GM19023 (cell line): ENCODE data around the gene TFPI.
"Not testable (repeated sequence)": the region's sequence is repeated elsewhere in the genome, so short reads cannot be mapped to it uniquely, and the experiment has no call there.

Source experiments
- ATAC-seq: cut with Tn5 transposase; IDR thresholded peaks from one replicate; pipeline ENCODE4 v1.9.1; 2021; ENCODE audit warnings: mild to moderate bottlenecking, moderate library complexity; ENCODE audit not compliant: unreplicated experiment

The TFPI gene

GRCh38 chr2:187554011-187554703 lies at the start of gene TFPI:
TSS of gene TFPI (minus strand) at chr2:187554435. CDS start at chr2:187503768, 50,667 bp downstream.
- ATAC-seq, result no peak

- no peak for ATAC-seq
Measured at GRCh38 chr2:187594801-187595200, 40.6 kb upstream of the TFPI start.

GRCh38 chr2:187593697-187594096 lies 39.5 kb upstream of the TFPI start:
- no peak for ATAC-seq

- no peak for ATAC-seq
Measured at GRCh38 chr2:187593098-187593497, 38.9 kb upstream of the TFPI start.

GRCh38 chr2:187590175-187590574 lies 35.9 kb upstream of the TFPI start:
- no peak for ATAC-seq

- peak; percentile 57 for ATAC-seq
Measured at GRCh38 chr2:187586011-187586641, 31.9 kb upstream of the TFPI start.

GRCh38 chr2:187581125-187581896 lies 27.1 kb upstream of the TFPI start:
- ATAC-seq, result peak; percentile 60

GRCh38 chr2:187580462-187581124 lies 26.4 kb upstream of the TFPI start:
- no peak for ATAC-seq

- no peak for ATAC-seq
Measured at GRCh38 chr2:187577310-187577709, 23.1 kb upstream of the TFPI start.

- ATAC-seq, result no peak
Measured at GRCh38 chr2:187576906-187577305, 22.7 kb upstream of the TFPI start.

GRCh38 chr2:187575751-187576067 lies 21.5 kb upstream of the TFPI start:
- no peak for ATAC-seq

GRCh38 chr2:187574969-187575750 lies 20.9 kb upstream of the TFPI start:
- ATAC-seq, result no peak

- no peak for ATAC-seq
Measured at GRCh38 chr2:187573722-187574121, 19.5 kb upstream of the TFPI start.

GRCh38 chr2:187571996-187572395 lies 17.8 kb upstream of the TFPI start:
- not testable (repeated sequence) for ATAC-seq

GRCh38 chr2:187569571-187569970 lies 15.3 kb upstream of the TFPI start:
- no peak for ATAC-seq

- no peak for ATAC-seq
Measured at GRCh38 chr2:187569042-187569441, 14.8 kb upstream of the TFPI start.

GRCh38 chr2:187567126-187567525 lies 12.9 kb upstream of the TFPI start:
- no peak for ATAC-seq

- ATAC-seq, result no peak
Measured at GRCh38 chr2:187566712-187567111, 12.5 kb upstream of the TFPI start.

GRCh38 chr2:187566266-187566665 lies 12.0 kb upstream of the TFPI start:
- ATAC-seq, result no peak

GRCh38 chr2:187565618-187566017 lies 11.4 kb upstream of the TFPI start:
- ATAC-seq, result not testable (repeated sequence)

GRCh38 chr2:187556493-187556892 lies 2.3 kb upstream of the TFPI start:
- ATAC-seq, result not testable (repeated sequence)
